GM21423 (cell line): Measurements from ENCODE around the gene BPI.
"Not testable (repeated sequence)": the region's sequence is repeated elsewhere in the genome, so short reads cannot be mapped to it uniquely, and the experiment has no call there.

Experiments
- ATAC-seq: cut with Tn5 transposase; IDR thresholded peaks from one replicate; pipeline ENCODE4 v1.9.1; 2021; ENCODE audit warnings: mild to moderate bottlenecking, moderate library complexity; ENCODE audit not compliant: unreplicated experiment

Gene BPI

DNA sequence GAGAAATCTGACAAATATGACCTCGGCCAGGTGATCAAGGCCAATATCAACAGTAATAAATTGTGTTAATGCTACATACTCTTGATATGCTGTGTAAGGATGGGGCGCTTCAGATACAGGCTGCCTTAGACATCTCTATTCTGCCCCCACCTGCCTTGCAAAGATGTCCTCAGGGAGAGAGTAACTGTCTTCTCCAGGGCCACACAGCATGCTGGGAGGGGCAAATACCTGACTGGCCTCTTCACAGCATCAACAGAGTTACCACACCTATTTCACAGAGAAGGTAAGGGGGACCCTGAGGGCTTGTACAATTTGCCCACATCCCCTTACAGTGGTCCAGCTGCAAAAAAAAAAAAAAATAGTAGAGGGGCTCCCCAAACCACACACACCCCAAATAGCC is 26.3 kb upstream of the BPI start:
- no peak for ATAC-seq

- no peak for ATAC-seq
Measured at GRCh38 chr20:38278131-38278530, 25.8 kb upstream of the BPI start.

GRCh38 chr20:38278763-38279162 is 25.2 kb upstream of the BPI start:
- no peak for ATAC-seq

DNA sequence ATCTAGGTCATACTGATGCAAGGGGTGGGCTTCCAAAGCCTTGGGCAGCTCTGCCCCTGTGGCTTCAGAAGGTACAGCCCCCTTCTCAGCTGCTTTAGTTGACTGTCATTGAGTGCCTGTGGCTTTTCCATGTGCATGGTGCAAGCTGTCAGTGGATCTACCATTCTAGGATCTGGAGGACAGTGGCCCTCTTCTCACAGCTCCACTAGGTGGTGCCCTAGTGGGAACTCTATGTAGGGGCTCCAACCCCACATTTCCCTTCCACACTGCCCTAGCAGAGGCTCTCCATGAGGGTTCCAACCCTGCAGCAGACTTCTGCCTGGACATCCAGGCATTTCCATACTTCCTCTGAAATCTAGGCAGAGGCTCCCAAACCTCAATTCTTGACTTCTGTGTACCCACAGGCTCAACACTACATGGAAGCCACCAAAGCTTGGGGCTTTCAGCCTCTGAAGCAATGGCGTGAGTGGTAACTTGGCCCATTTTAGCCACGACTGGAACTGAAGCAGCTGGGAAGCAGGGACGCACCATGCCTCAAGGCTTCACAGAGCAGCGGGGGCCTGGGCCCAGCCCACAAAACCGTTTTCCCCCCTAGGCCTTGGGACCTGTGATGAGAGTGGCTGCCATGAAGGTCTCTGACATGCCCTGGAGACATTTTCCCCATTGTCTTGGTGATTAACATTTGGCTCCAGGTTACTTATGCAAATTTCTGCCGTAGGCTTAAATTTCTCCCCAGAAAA is 22.6 kb upstream of the BPI start:
- not testable (repeated sequence) for ATAC-seq

GRCh38 chr20:38283236-38283635 is 20.7 kb upstream of the BPI start:
- no peak for ATAC-seq

DNA sequence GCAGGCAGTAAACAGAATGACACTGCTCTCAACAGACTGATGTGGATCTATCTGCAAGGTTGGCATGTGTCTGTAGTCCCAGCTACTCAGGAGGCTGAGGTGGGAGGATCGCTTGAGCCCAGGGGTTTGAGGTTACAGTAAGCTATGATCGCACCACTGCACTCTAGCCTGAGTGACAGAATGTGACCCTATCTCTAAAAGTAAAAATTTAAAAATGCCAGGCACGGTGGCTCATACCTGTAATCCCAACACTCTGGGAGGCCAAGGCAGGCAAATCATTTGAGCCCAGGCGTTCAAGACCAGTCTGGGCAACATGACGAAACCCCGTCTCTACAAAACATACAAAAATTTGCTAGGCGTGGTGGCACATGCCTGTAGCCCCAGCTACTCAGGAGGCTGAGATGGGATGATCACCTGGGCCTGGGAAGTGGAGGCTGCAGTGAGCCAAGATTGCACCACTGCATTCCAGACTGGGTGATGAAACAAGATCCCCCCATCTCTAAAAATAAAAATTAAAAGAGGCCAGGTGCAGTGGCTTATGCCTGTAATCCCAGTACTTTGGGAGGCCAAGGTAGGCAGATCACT is 19.8 kb upstream of the BPI start:
- ATAC-seq = not testable (repeated sequence)

GRCh38 chr20:38284893-38285444 is 19.0 kb upstream of the BPI start:
- ATAC-seq = no peak

DNA sequence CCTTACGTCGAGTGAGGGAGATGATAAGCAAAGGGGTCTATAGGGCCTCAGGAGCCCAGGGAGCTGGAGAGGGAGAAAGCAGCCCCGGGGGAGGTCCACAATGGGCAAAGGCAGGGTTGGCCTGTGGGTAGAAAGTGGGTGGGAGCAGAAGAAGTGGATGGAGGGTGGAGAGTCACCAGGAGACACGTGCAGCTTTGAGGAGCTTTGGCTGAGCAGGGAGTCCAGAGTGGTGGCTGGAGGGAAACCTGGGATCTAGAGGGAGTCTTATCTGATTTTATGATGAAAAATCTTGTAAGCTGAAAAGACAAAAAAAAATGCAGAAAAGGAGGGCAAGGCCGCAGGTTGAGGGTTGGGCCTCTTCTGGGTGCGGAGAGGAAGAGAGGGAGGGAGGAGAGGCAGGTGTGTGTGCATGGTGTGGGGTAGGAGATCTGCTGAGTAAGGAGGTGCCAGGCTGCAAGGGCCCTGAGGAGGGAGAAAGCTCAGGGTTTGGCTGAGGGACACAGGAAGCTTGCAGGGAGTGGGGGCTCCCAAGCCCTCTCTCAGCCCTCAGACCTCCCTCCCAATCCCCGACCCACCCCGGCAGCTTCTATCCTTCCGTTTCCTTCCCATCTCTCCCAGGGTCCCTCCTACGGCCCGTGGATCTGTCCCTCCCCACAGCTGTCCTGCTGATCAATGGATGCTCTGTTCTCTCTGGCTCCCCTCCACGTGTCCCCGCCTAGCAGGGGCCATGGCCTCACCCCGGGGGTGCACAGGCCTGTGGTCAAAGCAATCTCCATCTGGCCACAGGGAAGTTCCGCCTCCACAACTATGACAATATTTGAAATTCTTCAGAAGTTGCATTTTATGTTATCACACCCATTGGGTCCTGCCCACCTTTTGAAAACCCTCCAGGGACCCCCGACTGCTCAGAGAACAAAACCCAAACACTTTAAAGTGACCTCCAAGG is 17.1 kb upstream of the BPI start:
- no peak for ATAC-seq

GRCh38 chr20:38290829-38291814 is 12.8 kb upstream of the BPI start:
- no peak for ATAC-seq

- ATAC-seq = no peak
Measured at GRCh38 chr20:38291966-38292365, 12.0 kb upstream of the BPI start.

DNA sequence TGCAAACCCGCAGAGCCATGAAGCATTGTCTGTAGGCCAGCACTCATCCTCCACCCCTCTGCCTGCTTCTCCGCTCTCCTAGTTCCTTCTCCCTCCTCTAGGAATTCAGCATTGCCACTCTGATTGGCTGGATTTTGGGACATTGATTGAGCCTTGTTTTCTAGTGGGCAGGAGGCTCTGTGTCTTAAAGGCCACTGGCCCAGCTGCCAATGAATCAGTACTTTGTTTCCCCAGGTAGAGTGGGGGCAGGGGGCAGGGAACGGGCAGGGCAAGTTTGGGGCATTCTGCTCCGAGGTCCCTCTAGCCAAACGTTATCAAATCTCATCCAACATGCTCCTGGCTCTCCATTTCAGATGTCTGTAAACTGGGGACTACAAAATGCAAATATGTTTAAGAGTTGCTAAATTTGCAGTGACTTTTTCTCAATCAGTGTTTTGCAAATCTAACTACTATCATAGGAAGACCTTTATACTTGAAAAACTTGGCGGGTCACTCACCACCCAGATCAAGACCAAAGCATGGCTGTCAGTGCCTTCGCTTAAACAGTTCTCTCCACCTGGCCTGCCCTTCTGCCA is 10.4 kb upstream of the BPI start:
- no peak for ATAC-seq

DNA sequence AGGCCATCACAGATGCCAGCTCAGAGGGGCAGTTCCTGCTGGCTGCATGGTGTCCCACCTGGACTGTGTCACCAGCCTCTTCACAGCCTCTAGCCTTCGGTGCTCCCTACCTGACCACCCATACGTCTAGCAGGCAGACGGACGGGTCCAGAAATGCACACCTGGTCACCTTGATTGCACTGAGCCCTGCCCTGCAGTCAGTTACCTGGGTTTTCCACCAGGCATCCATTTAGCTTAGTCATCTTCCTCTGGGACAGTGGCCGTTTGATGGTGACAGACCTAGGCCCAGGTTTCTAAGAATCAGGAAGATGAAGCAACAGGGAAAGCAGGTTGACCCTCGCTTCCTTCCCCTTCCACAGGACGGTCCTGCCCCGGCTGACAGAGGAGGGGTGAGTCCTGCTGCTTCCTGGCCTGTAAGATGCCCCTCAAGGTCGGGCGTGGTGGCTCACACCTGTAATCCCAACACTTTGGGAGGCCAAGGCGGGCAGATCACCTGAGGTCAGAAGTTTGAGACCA is 9.8 kb upstream of the BPI start:
- ATAC-seq = no peak

DNA sequence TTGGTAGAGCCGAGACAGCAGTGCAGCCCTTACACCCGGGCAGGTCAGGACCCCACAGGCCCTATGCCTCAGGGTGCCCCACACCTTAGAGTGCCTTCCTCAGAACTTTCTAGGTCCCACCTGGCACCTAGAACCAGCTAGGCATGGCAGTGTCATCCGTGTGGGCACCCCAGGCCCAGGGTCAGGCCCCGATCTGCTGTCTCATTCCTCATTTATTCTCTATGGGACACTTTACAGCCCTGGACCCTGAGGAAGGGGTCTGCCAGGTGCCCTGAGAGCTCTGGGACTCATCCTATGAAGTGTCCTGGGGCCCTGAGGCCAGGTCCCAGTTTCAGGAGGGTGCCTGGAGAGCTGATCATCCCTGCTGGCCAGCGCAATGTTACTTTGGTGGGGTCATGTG is 8.1 kb upstream of the BPI start:
- no peak for ATAC-seq

DNA sequence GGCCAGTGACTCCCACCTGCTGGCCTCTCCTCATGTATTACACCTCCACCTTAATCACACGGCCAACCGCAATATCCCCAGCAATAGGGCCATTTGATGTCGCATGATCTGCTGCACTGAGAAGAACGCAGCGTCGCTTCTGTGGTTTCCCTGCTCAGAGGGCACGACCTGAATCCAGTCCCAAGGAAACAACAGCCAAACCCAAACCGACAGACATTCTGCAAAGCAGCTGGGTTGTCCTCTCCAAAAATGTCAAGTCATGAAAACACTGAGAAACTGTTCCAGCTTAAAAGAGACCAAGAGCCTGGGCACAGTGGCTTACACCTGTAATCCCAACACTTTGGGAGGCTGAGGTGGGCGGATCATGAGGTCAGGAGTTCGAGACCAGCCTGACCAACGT is 7.5 kb upstream of the BPI start:
- ATAC-seq = no peak

DNA sequence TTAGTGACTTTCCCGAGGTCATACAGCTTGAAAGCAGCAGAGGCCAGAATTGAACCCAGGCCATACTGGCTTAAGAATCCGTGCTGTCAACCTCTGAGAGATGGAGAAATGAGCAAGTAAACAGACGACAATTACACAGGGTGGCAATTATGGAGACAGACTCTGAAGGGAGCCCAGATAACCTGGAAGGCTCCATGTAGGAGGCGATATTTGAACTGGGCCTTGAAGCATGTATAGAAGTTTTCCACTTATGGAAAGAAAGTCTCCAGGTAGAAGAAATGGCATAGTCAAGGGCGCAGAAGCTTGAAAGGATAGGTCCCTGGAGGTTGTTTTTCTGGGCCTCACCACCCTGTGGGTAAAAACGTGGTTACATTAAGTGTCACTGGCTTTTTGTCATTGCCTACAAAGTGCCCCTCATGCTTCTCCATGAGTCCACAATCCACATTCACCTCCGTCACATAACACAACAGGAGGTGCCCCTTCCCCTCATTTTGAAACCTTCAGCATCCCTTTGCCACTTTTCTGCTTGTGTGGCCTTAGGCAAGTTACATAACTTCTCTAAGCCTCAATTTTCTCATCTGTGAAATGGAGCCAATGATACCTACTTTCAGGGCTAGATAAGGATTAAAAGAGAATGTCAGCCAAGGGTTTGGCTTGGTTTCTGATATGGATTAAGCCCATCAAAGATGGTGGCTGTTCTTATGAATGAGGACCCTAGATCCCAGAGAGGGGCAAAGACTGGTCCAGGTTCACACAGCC is 5.9 kb upstream of the BPI start:
- no peak for ATAC-seq

GRCh38 chr20:38298768-38299288 is 5.1 kb upstream of the BPI start:
- no peak for ATAC-seq

DNA sequence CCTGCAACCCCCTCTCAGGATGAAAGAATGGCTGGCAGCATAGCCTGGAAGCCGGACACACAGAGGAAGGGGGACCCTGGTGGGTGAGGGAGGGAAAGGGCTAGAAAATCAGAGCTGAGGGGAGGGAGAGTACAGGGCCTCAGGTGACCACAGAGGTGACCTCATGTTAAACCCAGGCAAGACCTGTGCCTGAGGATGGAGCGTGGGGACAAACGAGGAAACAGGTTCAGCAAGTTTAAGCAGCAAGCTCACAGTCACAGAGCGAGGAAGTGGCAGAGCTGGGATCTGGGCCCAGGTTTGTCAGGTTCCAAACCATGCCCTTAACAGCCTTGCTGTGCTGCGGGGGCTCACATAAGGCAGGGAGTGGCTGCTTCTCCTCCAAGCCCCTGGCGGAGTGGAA is 4.0 kb upstream of the BPI start:
- ATAC-seq = no peak

DNA sequence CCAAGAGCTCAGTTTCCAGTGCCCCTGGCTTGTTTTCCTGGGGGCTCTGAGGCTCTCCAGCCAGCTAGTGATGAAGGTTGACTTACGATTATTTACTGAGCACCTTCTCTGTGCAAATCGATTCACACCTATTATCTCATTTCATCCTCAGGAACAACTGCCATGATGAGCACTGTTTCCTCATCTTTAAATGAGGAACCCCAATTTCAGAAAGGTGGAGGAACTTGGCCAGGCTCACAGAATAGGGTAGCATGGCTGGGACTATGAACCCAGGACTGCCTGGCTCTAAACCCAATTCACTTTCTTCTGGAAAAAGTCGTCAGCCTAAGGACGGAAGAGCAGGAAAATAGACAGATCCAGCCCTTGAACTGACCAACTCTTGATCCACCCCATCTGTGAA is 3.5 kb upstream of the BPI start:
- no peak for ATAC-seq

DNA sequence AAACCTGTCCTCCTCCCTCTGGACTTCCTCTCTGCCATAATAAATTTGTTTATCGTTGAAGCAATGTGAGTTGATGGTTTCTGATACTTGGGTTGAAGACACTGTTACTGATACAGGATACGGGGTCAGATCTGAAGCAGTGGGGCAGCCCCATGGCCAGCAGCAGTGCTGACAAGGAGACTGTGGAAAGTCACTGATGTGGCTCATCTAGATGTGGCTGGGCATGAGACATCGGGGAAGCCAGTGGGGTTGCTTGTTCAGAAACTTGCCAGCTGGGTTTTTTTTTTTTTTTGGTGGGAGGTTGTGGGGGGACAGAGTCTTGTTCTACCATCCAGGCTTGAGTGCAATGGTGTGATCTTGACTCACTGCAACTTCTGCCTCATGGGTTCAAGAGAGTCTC is 2.6 kb upstream of the BPI start:
- ATAC-seq = no peak
